Right lobe of liver (tissue), 6 donors: Measurements from ENCODE around the gene SYT6. TPM values are rescaled to one million over a fixed set of nuclear protein-coding genes. Genes with fewer than 3 reads are reported as not detected.
A peak's percentile ranks its signal among the peaks of the same experiment; 100 is the strongest.

ENCODE experiments used
- ATAC-seq, 4 donors: fragments of 200-7000 bp; cut with Tn5 transposase; one replicate each; pipeline ENCODE4 v1.9.1; 2020; ENCODE audit warnings: mild to moderate bottlenecking in 4 of 4, moderate library complexity in 4 of 4
- DNase-seq, 3 donors: peaks; one replicate each; pipeline ENCODE4 v3.0.0-alpha.2; 2020
- H3K27ac ChIP-seq, 3 donors: fragments of 200-600 bp; one replicate each; pipeline ENCODE4 v1.8.0; 2022
- H3K27me3 ChIP-seq, 2 donors: fragments of 200-600 bp; one replicate each; pipeline ENCODE4 v1.8.0; 2022
- H3K36me3 ChIP-seq, 4 donors: fragments of 200-600 bp; sonication (generic) in 1 of 4; one replicate each; pipeline versions ENCODE4 v1.5.1 to v1.8.0; 2017 to 2022; ENCODE audit warnings: control low read depth in 1 of 4
- H3K4me1 ChIP-seq, 4 donors: fragments of 200-600 bp; sonication (generic) in 1 of 4; one replicate each; pipeline versions ENCODE4 v1.5.1 to v1.8.0; 2017 to 2022; ENCODE audit warnings: control low read depth in 1 of 4
- H3K4me3 ChIP-seq, 3 donors: fragments of 200-600 bp; one replicate each; pipeline ENCODE4 v1.8.0; 2022
- H3K9me3 ChIP-seq, 4 donors: fragments of 200-600 bp; sonication (generic) in 1 of 4; one replicate each; pipeline versions ENCODE4 v1.5.1 to v1.8.0; 2017 to 2022; ENCODE audit warnings: control low read depth in 1 of 4
- POLR2A ChIP-seq: fragments of 450-650 bp; IDR thresholded peaks from one replicate; pipeline ENCODE4 v1.6.1; 2017; ENCODE audit warnings: antibody characterized with exemption, mild to moderate bottlenecking
- WGBS: methylation state at CpG from one replicate; pipeline ENCODE4 v1.1.6; 2018; ENCODE audit warnings: low coverage, low lambda C conversion rate; ENCODE audit not compliant: insufficient coverage; ENCODE audit errors: missing lambda C conversion rate; 5-methylcytosine and 5-hydroxymethylcytosine counted together
- intact Hi-C, 2 donors: fragments of 100-400 bp; cut with DNase I; formaldehyde crosslinking; loops; one replicate each; pipeline versions ENCODE4 v1.11.2 to v1.14.1; 2022
- total RNA-seq, 6 experiments: library from RNA; depleted of rRNA in 2 of 6; stranded (reverse); fragments of >200 nt in 2 of 6; fragmentation: NEBNext Ultra II Directional in 3 of 6; extraction: Animal tissue kit (Norgen Biotek cat#: 25700) in 3 of 6; gene quantifications; one replicate each; pipeline versions ENCODE4 v1.1.0 to v1.2.4, GENCODE V29; 2016 to 2023
- TF ChIP-seq, protein P1 (sequence below), 4 donors: fragments of 200-600 bp in 3 of 4; fragments of 450-650 bp in 1 of 4; IDR thresholded peaks; one replicate each; pipeline versions ENCODE4 v1.5.1 to v1.8.0; 2016 to 2022; ENCODE audit warnings: antibody characterized with exemption in 4 of 4, mild to moderate bottlenecking in 2 of 4
- donor health status: DM: no; HTN: yes; CAD: no.
- donor health status: DM: no; HTN: no; CAD: no.
- donor health status: DM: no; HTN: no; CAD: no.
- donor health status: DM: no; HTN: yes; CAD: no.
- donor health status: DM: no; HTN: yes; CAD: no.

The SYT6 gene
- total RNA-seq, 6 experiments from 2014 or later, result not detected

DNA sequence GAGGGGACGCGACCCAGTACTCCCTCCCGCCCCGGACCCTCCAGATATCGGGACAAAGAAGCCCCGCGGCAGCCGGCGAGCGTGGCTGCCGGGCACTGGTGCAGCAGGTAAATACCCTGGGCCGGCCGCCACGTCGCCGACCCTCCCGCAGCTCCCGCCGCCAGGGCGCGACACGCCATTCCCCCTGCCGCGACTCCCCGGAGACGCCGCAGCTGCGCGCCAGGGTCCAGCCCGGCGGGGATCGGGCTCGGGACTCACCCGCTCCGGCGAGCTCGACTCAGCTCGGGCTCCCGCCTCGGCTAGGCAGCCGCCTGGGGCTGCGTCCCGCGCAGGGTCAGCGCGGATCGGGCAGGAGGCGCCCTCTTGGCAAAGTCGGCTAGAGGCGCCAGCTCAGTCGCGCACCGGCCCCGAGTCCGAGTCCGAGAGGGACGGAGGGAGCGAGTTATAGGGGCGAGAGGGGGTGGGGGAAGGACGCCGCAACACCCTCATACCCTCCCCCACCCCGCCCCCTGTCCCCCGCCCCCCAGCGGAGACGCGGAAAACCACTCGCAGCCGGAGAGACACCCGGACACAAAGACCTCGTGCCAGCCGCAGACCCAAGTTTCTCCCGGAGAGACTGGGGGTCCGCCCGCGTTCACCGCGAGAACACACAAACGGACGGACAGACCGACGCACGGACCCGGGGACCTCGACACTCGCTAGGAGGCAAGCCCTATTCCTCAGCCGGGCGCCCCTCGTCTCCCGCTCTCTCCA is 985 bp downstream of the SYT6 start:
- peaks cover 7 to 36% of the 10 kb centered on the region in 2 donors for H3K27me3 ChIP-seq
- WGBS, result 0% methylated on average over 1 of the region's 89 CpGs
- peaks cover 0 to 11% (median 5%) of the 10 kb centered on the region in 4 donors for H3K4me1 ChIP-seq
- peak overlapping the region; percentile 13 to 36 (median 34) for H3K4me3 ChIP-seq
- TF ChIP-seq, protein P1, sequence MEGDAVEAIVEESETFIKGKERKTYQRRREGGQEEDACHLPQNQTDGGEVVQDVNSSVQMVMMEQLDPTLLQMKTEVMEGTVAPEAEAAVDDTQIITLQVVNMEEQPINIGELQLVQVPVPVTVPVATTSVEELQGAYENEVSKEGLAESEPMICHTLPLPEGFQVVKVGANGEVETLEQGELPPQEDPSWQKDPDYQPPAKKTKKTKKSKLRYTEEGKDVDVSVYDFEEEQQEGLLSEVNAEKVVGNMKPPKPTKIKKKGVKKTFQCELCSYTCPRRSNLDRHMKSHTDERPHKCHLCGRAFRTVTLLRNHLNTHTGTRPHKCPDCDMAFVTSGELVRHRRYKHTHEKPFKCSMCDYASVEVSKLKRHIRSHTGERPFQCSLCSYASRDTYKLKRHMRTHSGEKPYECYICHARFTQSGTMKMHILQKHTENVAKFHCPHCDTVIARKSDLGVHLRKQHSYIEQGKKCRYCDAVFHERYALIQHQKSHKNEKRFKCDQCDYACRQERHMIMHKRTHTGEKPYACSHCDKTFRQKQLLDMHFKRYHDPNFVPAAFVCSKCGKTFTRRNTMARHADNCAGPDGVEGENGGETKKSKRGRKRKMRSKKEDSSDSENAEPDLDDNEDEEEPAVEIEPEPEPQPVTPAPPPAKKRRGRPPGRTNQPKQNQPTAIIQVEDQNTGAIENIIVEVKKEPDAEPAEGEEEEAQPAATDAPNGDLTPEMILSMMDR (IDR thresholded peaks at IDR 0.05), result no peak
- no peak for TF ChIP-seq POLR2A
- DNase-seq, result peak in 1 of 3 donors; percentile 63
- intact Hi-C loops, result no loop called here
- H3K27ac ChIP-seq, result no peak overlapping the region
- H3K36me3 ChIP-seq, result no peaks in the 10 kb centered on the region
- peak; percentile 83 to 90 (median 84) for ATAC-seq
- no peaks in the 10 kb centered on the region for H3K9me3 ChIP-seq

DNA sequence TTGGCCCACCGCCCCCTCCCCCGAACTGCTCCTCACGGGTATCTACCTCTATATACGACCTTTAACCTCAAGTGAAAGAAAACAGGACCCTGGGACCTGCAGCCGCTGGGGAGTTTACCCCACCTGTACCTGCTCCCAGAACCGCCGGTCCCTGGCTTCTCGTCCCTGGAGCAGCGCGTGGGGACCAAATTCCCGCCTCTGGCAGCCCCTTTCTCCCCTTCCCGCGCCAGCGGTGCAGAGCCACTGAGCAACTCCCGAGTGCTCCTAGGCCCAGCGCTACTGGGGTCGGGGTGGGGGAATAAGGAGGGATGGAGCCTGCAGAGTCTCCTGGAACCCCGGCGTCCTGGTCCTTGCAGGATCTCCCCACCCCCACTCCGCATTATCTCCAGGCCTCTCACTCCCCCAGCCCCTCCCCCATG is 1.6 kb downstream of the SYT6 start:
- ATAC-seq, result no peak
- DNase-seq, result no peak
- H3K36me3 ChIP-seq, result no peaks in the 10 kb centered on the region
- H3K4me1 ChIP-seq, result peaks cover 0 to 11% (median 5%) of the 10 kb centered on the region in 4 donors
- no peak for TF ChIP-seq POLR2A
- H3K27me3 ChIP-seq, result peaks cover 7 to 36% of the 10 kb centered on the region in 2 donors
- H3K9me3 ChIP-seq, result no peaks in the 10 kb centered on the region
- intact Hi-C loops, result no loop called here
- H3K4me3 ChIP-seq, result no peak overlapping the region
- H3K27ac ChIP-seq, result no peak overlapping the region
- WGBS, result 19% methylated on average over 14 of the region's 20 CpGs

DNA sequence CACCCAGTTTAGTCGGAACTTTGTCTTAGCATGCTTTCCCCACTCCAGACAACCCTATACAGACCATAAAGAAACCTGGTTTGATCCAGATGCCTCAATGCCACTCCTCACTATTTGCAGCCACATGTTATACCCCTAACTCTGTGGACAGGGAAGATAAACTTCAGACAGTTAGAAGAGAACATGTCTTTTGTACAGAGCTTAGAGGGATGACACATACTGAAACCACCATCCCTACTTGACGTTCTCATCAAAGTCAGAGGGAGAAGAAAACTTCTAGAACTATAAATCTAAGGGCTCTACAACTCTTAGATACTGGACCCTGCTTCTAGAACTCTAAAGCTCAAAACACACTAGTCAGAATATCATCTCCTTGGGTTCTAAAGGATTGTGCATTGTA is 3.7 kb downstream of the SYT6 start:
- intact Hi-C loops, result no loop called here
- Histone ChIP-seq H3K27ac (no peak overlapping the region), H3K27me3 (peaks cover 4 to 32% of the 10 kb centered on the region in 2 donors), H3K9me3 (no peaks in the 10 kb centered on the region), H3K4me1 (peaks cover 0 to 11% (median 5%) of the 10 kb centered on the region in 4 donors), H3K4me3 (no peak overlapping the region), H3K36me3 (no peaks in the 10 kb centered on the region)
- ATAC-seq, result no peak
- no peak for DNase-seq
- TF ChIP-seq, protein P1 (IDR thresholded peaks at IDR 0.05), result no peak
- TF ChIP-seq POLR2A, result no peak
- WGBS, result 58% methylated on average over 2 of the region's 2 CpGs

DNA sequence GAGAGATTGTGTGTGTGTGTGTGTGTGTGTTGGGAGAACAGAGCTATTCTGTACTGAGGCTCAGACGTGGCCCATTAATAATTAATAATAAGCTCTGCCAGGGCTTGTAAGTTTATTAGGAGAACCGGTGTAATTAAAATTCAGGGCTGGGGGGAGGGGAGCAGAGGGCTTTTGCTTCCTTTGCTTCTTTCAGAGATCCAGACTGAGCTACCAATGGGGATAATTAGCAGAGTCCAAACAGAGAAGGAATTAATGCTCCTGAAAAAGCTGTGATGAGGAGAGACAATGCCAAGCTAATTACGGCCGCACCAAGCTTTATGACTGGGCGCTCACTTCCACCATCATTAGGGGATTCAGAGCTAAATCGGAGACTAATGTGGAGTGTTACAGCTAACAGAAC is 4.5 kb downstream of the SYT6 start:
- peaks cover 0 to 28% of the 10 kb centered on the region in 2 donors for H3K27me3 ChIP-seq
- H3K9me3 ChIP-seq, result no peaks in the 10 kb centered on the region
- ATAC-seq (no peak), DNase-seq (no peak)
- intact Hi-C loops, result no loop called here
- no peak overlapping the region for H3K4me3 ChIP-seq
- TF ChIP-seq, protein P1 (IDR thresholded peaks at IDR 0.05), result no peak
- TF ChIP-seq POLR2A, result no peak
- peaks cover 0 to 11% (median 5%) of the 10 kb centered on the region in 4 donors for H3K4me1 ChIP-seq
- WGBS, result 76% methylated on average over 6 of the region's 6 CpGs
- no peaks in the 10 kb centered on the region for H3K36me3 ChIP-seq
- H3K27ac ChIP-seq, result no peak overlapping the region

DNA sequence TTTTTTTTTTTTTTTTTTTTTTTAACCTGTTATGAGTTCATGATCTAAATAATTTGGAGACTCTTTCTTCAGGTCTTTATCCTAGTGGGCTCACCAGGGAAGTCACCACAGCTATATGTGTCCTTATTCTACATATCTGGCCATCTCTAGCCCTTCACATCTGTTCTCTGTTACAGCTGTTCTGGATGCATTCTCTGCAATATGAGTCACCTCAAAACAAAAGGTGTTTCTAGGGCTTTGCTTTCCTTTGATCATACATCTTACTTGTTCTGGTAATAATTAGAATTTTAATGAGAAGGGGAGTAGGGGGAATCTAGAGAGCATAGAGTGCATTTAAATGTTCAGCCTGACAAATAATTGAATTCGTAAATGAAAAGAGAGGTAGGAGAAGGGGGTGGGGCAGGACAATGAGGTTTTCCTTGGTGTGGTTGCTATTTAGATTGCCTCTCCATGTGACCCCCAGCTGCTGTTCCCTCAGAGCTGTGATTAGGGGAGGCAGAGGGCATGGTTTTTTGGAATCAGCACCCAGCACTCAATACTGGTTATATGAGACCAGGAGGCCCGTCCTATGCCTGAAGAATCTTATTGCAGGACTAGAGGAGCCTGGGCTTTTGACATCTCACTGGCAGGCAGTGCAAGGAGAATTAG is 8.0 kb downstream of the SYT6 start:
- Histone ChIP-seq H3K9me3 (no peaks in the 10 kb centered on the region), H3K36me3 (no peaks in the 10 kb centered on the region), H3K4me1 (no peaks in the 10 kb centered on the region), H3K4me3 (no peak overlapping the region), H3K27me3 (no peaks in the 10 kb centered on the region), H3K27ac (no peak overlapping the region)
- no peak for TF ChIP-seq POLR2A
- TF ChIP-seq, protein P1 (IDR thresholded peaks at IDR 0.05), result no peak
- intact Hi-C loops, result no loop called here
- WGBS, result 100% methylated on average over 1 of the region's 2 CpGs
- ATAC-seq, result no peak
- no peak for DNase-seq
